Suprapubic skin (tissue), 3 donors: ENCODE results near the gene PLEKHG4.

ENCODE experiments used
- EP300 ChIP-seq: sonication (generic); formaldehyde crosslinking; IDR thresholded peaks from one replicate; pipeline ENCODE4 v1.6.1; 2017; ENCODE audit warnings: antibody characterized with exemption
- POLR2A ChIP-seq, 2 donors: fragments of 450-650 bp; IDR thresholded peaks; one replicate each; pipeline ENCODE4 v1.6.1; 2017; ENCODE audit warnings: antibody characterized with exemption in 2 of 2, mild to moderate bottlenecking in 2 of 2, moderate library complexity in 2 of 2
- TF ChIP-seq, protein P1 (sequence below), 2 donors: fragments of 200-600 bp in 1 of 2; fragments of 450-650 bp in 1 of 2; sonication (generic) in 1 of 2; IDR thresholded peaks; one replicate each; pipeline ENCODE4 v1.5.1; 2016 to 2019; ENCODE audit warnings: antibody characterized with exemption in 2 of 2, mild to moderate bottlenecking in 1 of 2, moderate library complexity in 1 of 2

DNA sequence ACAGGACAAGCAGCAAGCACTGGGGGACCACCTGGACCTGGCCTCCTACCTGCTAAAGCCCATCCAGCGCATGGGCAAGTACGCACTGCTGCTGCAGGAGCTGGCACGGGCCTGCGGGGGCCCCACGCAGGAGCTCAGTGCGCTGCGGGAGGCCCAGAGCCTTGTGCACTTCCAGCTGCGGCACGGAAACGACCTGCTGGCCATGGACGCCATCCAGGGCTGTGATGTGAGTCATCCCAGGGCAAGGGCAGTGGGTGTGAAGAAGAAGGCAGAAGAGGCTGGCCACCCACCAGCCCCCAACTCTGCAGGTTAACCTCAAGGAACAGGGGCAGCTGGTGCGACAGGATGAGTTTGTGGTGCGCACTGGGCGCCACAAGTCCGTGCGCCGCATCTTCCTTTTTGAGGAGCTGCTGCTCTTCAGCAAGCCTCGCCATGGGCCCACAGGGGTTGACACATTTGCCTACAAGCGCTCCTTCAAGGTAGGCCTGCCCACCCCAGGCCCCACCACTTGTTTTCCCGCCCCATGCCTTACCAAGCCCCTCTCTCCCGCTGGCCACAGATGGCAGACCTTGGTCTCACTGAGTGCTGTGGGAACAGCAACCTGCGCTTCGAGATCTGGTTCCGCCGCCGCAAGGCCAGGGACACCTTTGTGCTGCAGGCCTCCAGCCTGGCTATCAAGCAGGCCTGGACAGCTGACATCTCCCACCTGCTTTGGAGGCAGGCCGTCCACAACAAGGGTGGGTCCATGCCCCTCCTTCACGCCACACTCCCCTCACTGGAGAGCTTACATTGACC is 7.3 kb downstream of the PLEKHG4 start:
- no peak for TF ChIP-seq POLR2A (IDR thresholded peaks at IDR 0.05)
- TF ChIP-seq, protein P1, sequence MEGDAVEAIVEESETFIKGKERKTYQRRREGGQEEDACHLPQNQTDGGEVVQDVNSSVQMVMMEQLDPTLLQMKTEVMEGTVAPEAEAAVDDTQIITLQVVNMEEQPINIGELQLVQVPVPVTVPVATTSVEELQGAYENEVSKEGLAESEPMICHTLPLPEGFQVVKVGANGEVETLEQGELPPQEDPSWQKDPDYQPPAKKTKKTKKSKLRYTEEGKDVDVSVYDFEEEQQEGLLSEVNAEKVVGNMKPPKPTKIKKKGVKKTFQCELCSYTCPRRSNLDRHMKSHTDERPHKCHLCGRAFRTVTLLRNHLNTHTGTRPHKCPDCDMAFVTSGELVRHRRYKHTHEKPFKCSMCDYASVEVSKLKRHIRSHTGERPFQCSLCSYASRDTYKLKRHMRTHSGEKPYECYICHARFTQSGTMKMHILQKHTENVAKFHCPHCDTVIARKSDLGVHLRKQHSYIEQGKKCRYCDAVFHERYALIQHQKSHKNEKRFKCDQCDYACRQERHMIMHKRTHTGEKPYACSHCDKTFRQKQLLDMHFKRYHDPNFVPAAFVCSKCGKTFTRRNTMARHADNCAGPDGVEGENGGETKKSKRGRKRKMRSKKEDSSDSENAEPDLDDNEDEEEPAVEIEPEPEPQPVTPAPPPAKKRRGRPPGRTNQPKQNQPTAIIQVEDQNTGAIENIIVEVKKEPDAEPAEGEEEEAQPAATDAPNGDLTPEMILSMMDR (IDR thresholded peaks at IDR 0.05), result no peak
- no peak for TF ChIP-seq EP300
